GM12892 (cell line): ENCODE results near the gene ST3GAL5.

Experiments
- POLR2A ChIP-seq: IDR thresholded peaks from 2 replicates; pipeline ENCODE4 v1.6.1; 2011; ENCODE audit warnings: low read depth, low read length, control low read depth
- POLR2AphosphoS5 ChIP-seq: IDR thresholded peaks from 2 replicates; pipeline ENCODE4 v1.6.1; 2011; ENCODE audit warnings: low read depth, low read length, control low read depth
- TAF1 ChIP-seq: IDR thresholded peaks from 2 replicates; pipeline ENCODE4 v1.6.1; 2011; ENCODE audit warnings: low read depth, mild to moderate bottlenecking, control low read depth, low read length, borderline replicate concordance

DNA sequence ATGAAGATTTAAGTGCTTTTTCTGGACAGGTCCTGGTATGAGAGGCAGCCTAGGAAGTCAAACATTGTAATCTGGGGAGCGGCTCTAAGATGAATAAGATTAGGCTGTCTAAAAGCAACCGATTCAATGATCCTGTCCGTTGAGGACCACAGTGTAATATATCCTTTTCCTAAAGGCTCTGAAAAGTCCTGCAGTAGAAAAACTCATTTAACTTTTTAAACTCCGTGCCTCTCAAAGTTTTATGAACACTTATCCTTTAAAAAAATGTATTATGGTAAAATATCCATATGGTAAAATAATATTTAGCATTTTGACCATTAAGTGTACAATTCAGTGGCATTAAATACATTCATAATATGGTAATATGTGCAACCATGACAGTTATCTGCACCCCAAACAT is 95.2 kb downstream of the ST3GAL5 start:
- no peak for TF ChIP-seq POLR2A
- no peak for TF ChIP-seq TAF1
- no peak for TF ChIP-seq POLR2AphosphoS5
